Endothelial cell of umbilical vein (primary cell): ENCODE data around the gene HPSE2. TPM values are rescaled to one million over a fixed set of nuclear protein-coding genes. Genes with fewer than 3 reads are reported as not detected.

Source experiments
- BruUV-seq: library from RNA; stranded (reverse); fragments of 400-500 nt; replicated peaks from 2 replicates; lab custom pipeline; 2021; lab: Mats Ljungman, UMichigan
- CTCF ChIA-PET: fragments of 300-600, 350-600 bp; sonication (Branson Sonifier 250); formaldehyde crosslinking; loops from one replicate; lab custom pipeline; 2021; ENCODE audit warnings: antibody characterized with exemption, inconsistent platforms; lab: Charles Lee
- POLR2A ChIA-PET: fragments of 300-600, 350-600 bp; sonication (Branson Sonifier 250); formaldehyde crosslinking; loops from one replicate; lab custom pipeline; 2021; ENCODE audit warnings: antibody characterized with exemption, inconsistent platforms; lab: Charles Lee
- DNase-seq: peaks from one replicate; pipeline ENCODE4 v3.0.0-alpha.2; 2011; ENCODE audit warnings: low read depth, low spot score
- FAIRE-seq: peaks from 2 replicates; lab custom pipeline; 2011; peaks lifted over from hg19 to GRCh38; lab: Jason Lieb, UNC
- H2AFZ ChIP-seq: 2 replicates; pipeline ENCODE4 v1.6.0; 2012; ENCODE audit warnings: low read depth, low read length, control low read depth, inconsistent platforms
- H3K27ac ChIP-seq: 2 replicates; pipeline ENCODE4 v1.5.1; 2011; ENCODE audit warnings: low read depth, mild to moderate bottlenecking, control low read depth, low read length, moderate library complexity; ENCODE audit not compliant: insufficient read depth
- H3K27me3 ChIP-seq, 2 experiments: 2 replicates each; pipeline versions ENCODE4 v1.6.0 to v1.6.1; 2011; ENCODE audit warnings: low read length in 2 of 2, mixed read lengths in 1 of 2; ENCODE audit not compliant: control insufficient read depth in 2 of 2, insufficient read depth in 2 of 2
- H3K36me3 ChIP-seq, 2 experiments: 2 replicates in 1 of 2; 3 replicates in 1 of 2; pipeline ENCODE4 v1.5.1; 2011; ENCODE audit warnings: low read length in 2 of 2, mild to moderate bottlenecking in 1 of 2, moderate library complexity in 1 of 2; ENCODE audit not compliant: control insufficient read depth in 2 of 2, insufficient read depth in 2 of 2; ENCODE audit errors: extremely low read depth in 1 of 2
- H3K4me1 ChIP-seq: 3 replicates; pipeline ENCODE4 v1.5.1; 2011; ENCODE audit warnings: mild to moderate bottlenecking, low read length; ENCODE audit not compliant: control insufficient read depth, insufficient read depth; ENCODE audit errors: extremely low read depth
- H3K4me2 ChIP-seq: 2 replicates; pipeline ENCODE4 v1.6.1; 2011; ENCODE audit warnings: low read length, control low read depth, mixed read lengths; ENCODE audit not compliant: insufficient read depth
- H3K4me3 ChIP-seq, 3 experiments: fragments of 200-600 bp in 1 of 3; sonication (generic), shearing (Covaris generic) in 1 of 3; replicated peaks in 1 of 3; 2 replicates each; pipeline ENCODE4 v1.5.1; 2011 to 2016; ENCODE audit warnings: control low read depth in 3 of 3, low read length in 3 of 3, mild to moderate bottlenecking in 2 of 3, inconsistent platforms in 1 of 3, low read depth in 1 of 3, moderate library complexity in 1 of 3; ENCODE audit not compliant: insufficient read depth in 1 of 3
- H3K79me2 ChIP-seq: 2 replicates; pipeline ENCODE4 v1.6.0; 2012; ENCODE audit warnings: low read length, inconsistent platforms; ENCODE audit not compliant: control insufficient read depth, insufficient read depth
- H3K9ac ChIP-seq: replicated peaks from 2 replicates; pipeline ENCODE3; 2011; ENCODE audit warnings: low read length, control low read depth; ENCODE audit not compliant: insufficient read depth; ENCODE audit errors: extremely low read depth
- H3K9me1 ChIP-seq: replicated peaks from 3 replicates; pipeline ENCODE4 v1.6.0; 2011; ENCODE audit warnings: mild to moderate bottlenecking, low read length; ENCODE audit not compliant: control insufficient read depth, insufficient read depth; ENCODE audit errors: extremely low read depth
- H3K9me3 ChIP-seq: replicated peaks from 2 replicates; pipeline ENCODE4 v1.5.1; 2012; ENCODE audit warnings: low read length, inconsistent platforms; ENCODE audit not compliant: control insufficient read depth, insufficient read depth
- H4K20me1 ChIP-seq: replicated peaks from 2 replicates; pipeline ENCODE3; 2011; ENCODE audit warnings: mild to moderate bottlenecking, low read length; ENCODE audit not compliant: control insufficient read depth, insufficient read depth; ENCODE audit errors: extremely low read depth
- EZH2 ChIP-seq: IDR thresholded peaks from 2 replicates; pipeline ENCODE4 v1.6.1; 2012; ENCODE audit warnings: borderline replicate concordance, low read depth, mild to moderate bottlenecking, moderate library complexity, low read length, inconsistent platforms; ENCODE audit not compliant: severe bottlenecking
- FOS ChIP-seq: IDR thresholded peaks from 2 replicates; pipeline ENCODE4 v1.6.1; 2011; ENCODE audit warnings: mild to moderate bottlenecking, low read length, moderate library complexity, borderline replicate concordance; ENCODE audit not compliant: insufficient read depth
- GATA2 ChIP-seq: IDR thresholded peaks from 2 replicates; pipeline ENCODE4 v1.7.0; 2011; ENCODE audit warnings: low read depth, mild to moderate bottlenecking, moderate library complexity, mixed read lengths, low read length; ENCODE audit not compliant: insufficient read length, insufficient read depth
- JUN ChIP-seq: IDR thresholded peaks from 2 replicates; pipeline ENCODE4 v1.6.1; 2011; ENCODE audit warnings: borderline replicate concordance, low read depth; ENCODE audit not compliant: insufficient read length, insufficient read depth
- MYC ChIP-seq: IDR thresholded peaks from one replicate; pipeline ENCODE4 v1.6.1; 2011; ENCODE audit warnings: mild to moderate bottlenecking, low read depth, low read length
- POLR2A ChIP-seq: IDR thresholded peaks from 2 replicates; pipeline ENCODE4 v1.6.1; 2012; ENCODE audit warnings: low read depth, mild to moderate bottlenecking, control low read depth, low read length
- dilution Hi-C: fragments of 300-500 bp; cut with MboI; formaldehyde crosslinking; loops from one replicate; pipeline ENCODE4 v1.15.0; 2019; ENCODE audit warnings: low sequenced_read_pairs; ENCODE audit not compliant: extremely low pct_ligation_motif_present
- intact Hi-C: fragments of 100-400 bp; cut with micrococcal nuclease; formaldehyde crosslinking; loops from one replicate; pipeline ENCODE4 v1.10.0; 2022
- polyA plus RNA-seq, 4 experiments: library from polyadenylated mRNA; depleted of rRNA in 3 of 4; stranded (reverse) in 3 of 4; unstranded in 1 of 4; fragments of >200 nt; gene quantifications; 2 replicates each; pipeline versions ENCODE4 v1.2.1 to v1.2.3, GENCODE V29; 2011 to 2012; ENCODE audit warnings: missing spikeins in 1 of 4
- total RNA-seq: library from RNA; stranded (reverse); gene quantifications from 2 replicates; pipeline ENCODE4 v1.2.3, GENCODE V29; 2021
- TF ChIP-seq, protein P1 (sequence below): IDR thresholded peaks from 2 replicates; pipeline ENCODE4 v1.6.1; 2011; ENCODE audit not compliant: insufficient read depth, insufficient read length
- TF ChIP-seq, protein P2 (sequence below), 2 donors: IDR thresholded peaks; 1 replicate in 1 of 2; 2 replicates in 1 of 2; pipeline ENCODE4 v1.5.1; 2011; ENCODE audit warnings: low read length in 2 of 2, mild to moderate bottlenecking in 2 of 2, moderate library complexity in 2 of 2, control low read depth in 1 of 2, inconsistent platforms in 1 of 2, low read depth in 1 of 2; ENCODE audit not compliant: insufficient read depth in 1 of 2; ENCODE audit errors: extremely low read depth in 1 of 2

Gene HPSE2
- total and polyA plus RNA-seq, 2 donors (not counting 3 experiments of a cell fraction or from before 2014, with no cell fraction given): not detected

DNA sequence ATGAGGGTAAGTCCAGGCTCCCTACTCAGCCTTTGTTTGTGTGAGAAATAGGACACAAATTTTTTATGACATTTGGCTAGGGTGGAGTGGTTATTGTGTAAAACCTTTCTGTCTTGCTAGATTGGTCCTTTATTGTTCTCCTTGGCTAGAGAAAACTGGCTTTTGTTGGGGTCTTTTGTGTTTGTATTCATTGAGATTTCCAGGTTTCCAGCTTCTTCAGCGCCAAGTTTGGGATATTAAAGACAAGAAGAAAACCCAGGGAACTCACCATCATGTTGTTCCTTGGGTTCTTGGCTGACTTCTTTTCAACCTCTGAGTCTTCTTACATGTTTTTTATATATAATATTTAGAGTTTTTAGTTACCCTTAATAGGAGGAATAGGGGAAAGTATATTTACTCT lies 310.0 kb downstream of the HPSE2 start:
- TF ChIP-seq POLR2A: no peak
- TF ChIP-seq FOS: no peak
- no peak for TF ChIP-seq EZH2
- TF ChIP-seq, protein P1, sequence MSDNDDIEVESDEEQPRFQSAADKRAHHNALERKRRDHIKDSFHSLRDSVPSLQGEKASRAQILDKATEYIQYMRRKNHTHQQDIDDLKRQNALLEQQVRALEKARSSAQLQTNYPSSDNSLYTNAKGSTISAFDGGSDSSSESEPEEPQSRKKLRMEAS: no peak
- TF ChIP-seq MYC: no peak
- TF ChIP-seq JUN: no peak
- TF ChIP-seq GATA2: no peak
- H3K79me2 ChIP-seq: no peaks in the 10 kb centered on the region
- no peak overlapping the region for H3K27ac ChIP-seq
- no peaks in the 10 kb centered on the region for H4K20me1 ChIP-seq
- intact Hi-C loops: no loop called here
- DNase-seq (no peak), FAIRE-seq (no peak)
- H3K9me1 ChIP-seq: no peaks in the 10 kb centered on the region
- ChIA-PET POLR2A (no interaction called here), CTCF (no interaction called here)
- H3K36me3 ChIP-seq: no peaks in the 10 kb centered on the region
- dilution Hi-C loops: no loop called here
- no peak overlapping the region for H2AFZ ChIP-seq
- no peak overlapping the region for H3K4me2 ChIP-seq
- H3K4me3 ChIP-seq: no peak overlapping the region
- BruUV-seq: no TSS peak
- peaks cover 6% of the 10 kb centered on the region for H3K9me3 ChIP-seq
- no peaks in the 10 kb centered on the region for H3K27me3 ChIP-seq
- H3K4me1 ChIP-seq: no peaks in the 10 kb centered on the region
- no peak overlapping the region for H3K9ac ChIP-seq

DNA sequence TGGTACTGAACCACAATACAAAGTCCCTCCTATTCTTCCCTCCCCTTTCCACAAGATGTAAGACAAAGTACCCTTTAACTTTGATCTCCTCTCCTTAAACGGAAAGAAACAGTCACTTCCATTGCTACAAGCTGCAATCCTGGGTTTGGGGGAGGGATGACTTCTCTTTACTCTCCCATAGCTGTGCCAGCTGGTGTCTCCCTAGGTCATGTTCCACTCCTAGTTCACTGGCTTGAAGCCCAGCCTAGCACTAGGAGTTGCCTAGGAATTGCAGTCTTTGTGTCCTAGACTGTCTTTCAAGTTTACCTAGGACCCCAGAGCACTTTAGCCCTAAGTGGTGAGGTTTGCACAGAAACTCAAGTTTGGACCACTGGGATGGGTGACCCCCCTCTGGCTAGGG lies 311.1 kb downstream of the HPSE2 start:
- FAIRE-seq (no peak), DNase-seq (no peak)
- H3K4me2 ChIP-seq: no peak overlapping the region
- dilution Hi-C loops: no loop called here
- H3K4me1 ChIP-seq: no peaks in the 10 kb centered on the region
- no peak overlapping the region for H3K9ac ChIP-seq
- TF ChIP-seq GATA2: no peak
- TF ChIP-seq, protein P2, sequence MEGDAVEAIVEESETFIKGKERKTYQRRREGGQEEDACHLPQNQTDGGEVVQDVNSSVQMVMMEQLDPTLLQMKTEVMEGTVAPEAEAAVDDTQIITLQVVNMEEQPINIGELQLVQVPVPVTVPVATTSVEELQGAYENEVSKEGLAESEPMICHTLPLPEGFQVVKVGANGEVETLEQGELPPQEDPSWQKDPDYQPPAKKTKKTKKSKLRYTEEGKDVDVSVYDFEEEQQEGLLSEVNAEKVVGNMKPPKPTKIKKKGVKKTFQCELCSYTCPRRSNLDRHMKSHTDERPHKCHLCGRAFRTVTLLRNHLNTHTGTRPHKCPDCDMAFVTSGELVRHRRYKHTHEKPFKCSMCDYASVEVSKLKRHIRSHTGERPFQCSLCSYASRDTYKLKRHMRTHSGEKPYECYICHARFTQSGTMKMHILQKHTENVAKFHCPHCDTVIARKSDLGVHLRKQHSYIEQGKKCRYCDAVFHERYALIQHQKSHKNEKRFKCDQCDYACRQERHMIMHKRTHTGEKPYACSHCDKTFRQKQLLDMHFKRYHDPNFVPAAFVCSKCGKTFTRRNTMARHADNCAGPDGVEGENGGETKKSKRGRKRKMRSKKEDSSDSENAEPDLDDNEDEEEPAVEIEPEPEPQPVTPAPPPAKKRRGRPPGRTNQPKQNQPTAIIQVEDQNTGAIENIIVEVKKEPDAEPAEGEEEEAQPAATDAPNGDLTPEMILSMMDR (IDR thresholded peaks at IDR 0.05; ENCODE audit: extremely low read depth in 1 of 2, insufficient read depth in 1 of 2, low read depth in 1 of 2, low read length in 2 of 2): no peak
- H3K27me3 ChIP-seq: no peaks in the 10 kb centered on the region
- H3K9me1 ChIP-seq: no peaks in the 10 kb centered on the region
- CTCF ChIA-PET: no interaction called here
- H3K9me3 ChIP-seq: peaks cover 6% of the 10 kb centered on the region
- no peak overlapping the region for H3K27ac ChIP-seq
- H2AFZ ChIP-seq: no peak overlapping the region
- no peak overlapping the region for H3K4me3 ChIP-seq
- no peaks in the 10 kb centered on the region for H3K36me3 ChIP-seq
- no peaks in the 10 kb centered on the region for H3K79me2 ChIP-seq
- no peaks in the 10 kb centered on the region for H4K20me1 ChIP-seq
- POLR2A ChIA-PET: no interaction called here
- no TSS peak for BruUV-seq
- intact Hi-C loops: no loop called here
